GM18526 (cell line): ENCODE results near the gene LBR.

ENCODE experiments used
- POLR2A ChIP-seq: IDR thresholded peaks from 3 replicates; pipeline ENCODE4 v1.6.1; 2011; ENCODE audit not compliant: insufficient read length; ENCODE audit errors: extremely low read depth

The LBR gene

GRCh38 chr1:225427235-225428067, at the start of gene LBR:
TSS of gene LBR (minus strand) at chr1:225428038. CDS start at chr1:225424075, 3,963 bp downstream.
- TF ChIP-seq POLR2A, result peak; percentile 52

- TF ChIP-seq POLR2A, result no peak
These were observed 49.6 kb upstream of the LBR start for GRCh38 chr1:225477296-225477911.

GRCh38 chr1:225476538-225476988, 48.7 kb upstream of the LBR start:
- TF ChIP-seq POLR2A, result no peak

- no peak for TF ChIP-seq POLR2A
These were observed 48.3 kb upstream of the LBR start for GRCh38 chr1:225476100-225476511.

GRCh38 chr1:225474986-225475820, 47.4 kb upstream of the LBR start:
- TF ChIP-seq POLR2A, result no peak

GRCh38 chr1:225474439-225474985, 46.7 kb upstream of the LBR start:
- no peak for TF ChIP-seq POLR2A

- no peak for TF ChIP-seq POLR2A
These were observed 43.8 kb upstream of the LBR start for GRCh38 chr1:225471453-225472301.

- TF ChIP-seq POLR2A, result no peak
These were observed 43.2 kb upstream of the LBR start for GRCh38 chr1:225471109-225471452.

- TF ChIP-seq POLR2A, result no peak
These were observed 42.6 kb upstream of the LBR start for GRCh38 chr1:225470211-225471108.

GRCh38 chr1:225469051-225469450, 41.2 kb upstream of the LBR start:
- TF ChIP-seq POLR2A, result no peak

- TF ChIP-seq POLR2A, result no peak
These were observed 40.6 kb upstream of the LBR start for GRCh38 chr1:225468270-225469020.

GRCh38 chr1:225467193-225468020, 39.6 kb upstream of the LBR start:
- peak; percentile 82 for TF ChIP-seq POLR2A
